HG03103 (cell line): Measurements from ENCODE around the gene NIPBL.
"Not testable (repeated sequence)": the region's sequence is repeated elsewhere in the genome, so short reads cannot be mapped to it uniquely, and the experiment has no call there.

Experiments
- ATAC-seq: cut with Tn5 transposase; IDR thresholded peaks from one replicate; pipeline ENCODE4 v1.9.1; 2021; ENCODE audit warnings: low read depth; ENCODE audit not compliant: unreplicated experiment

NIPBL gene

GRCh38 chr5:37077146-37077545, 200.6 kb downstream of the NIPBL start:
- no peak for ATAC-seq

- no peak for ATAC-seq
Observed at GRCh38 chr5:37080697-37081096, 204.1 kb downstream of the NIPBL start.

- ATAC-seq = not testable (repeated sequence)
Observed at GRCh38 chr5:37082977-37083376, 206.4 kb downstream of the NIPBL start.

- ATAC-seq = not testable (repeated sequence)
Observed at GRCh38 chr5:37086026-37086425, 209.5 kb downstream of the NIPBL start.

GRCh38 chr5:37086466-37087173, 210.1 kb downstream of the NIPBL start:
- ATAC-seq = no peak

GRCh38 chr5:37088009-37088408, 211.4 kb downstream of the NIPBL start:
- no peak for ATAC-seq

- ATAC-seq = no peak
Observed at GRCh38 chr5:37090123-37090726, 213.7 kb downstream of the NIPBL start.

- ATAC-seq = no peak
Observed at GRCh38 chr5:37090781-37091180, 214.2 kb downstream of the NIPBL start.

- not testable (repeated sequence) for ATAC-seq
Observed at GRCh38 chr5:37093795-37094194, 217.2 kb downstream of the NIPBL start.

- not testable (repeated sequence) for ATAC-seq
Observed at GRCh38 chr5:37099267-37099666, 222.7 kb downstream of the NIPBL start.

GRCh38 chr5:37103302-37103701, 226.7 kb downstream of the NIPBL start:
- ATAC-seq = no peak

- ATAC-seq = no peak
Observed at GRCh38 chr5:37109338-37109737, 232.8 kb downstream of the NIPBL start.

- no peak for ATAC-seq
Observed at GRCh38 chr5:37110135-37110534, 233.6 kb downstream of the NIPBL start.

- peak; percentile 82 for ATAC-seq
Observed at GRCh38 chr5:37111426-37112382, 235.1 kb downstream of the NIPBL start.

- ATAC-seq = no peak
Observed at GRCh38 chr5:37112383-37112991, 235.9 kb downstream of the NIPBL start.
